HCT116 (cell line): ENCODE data around the gene VCPKMT. TPM values are rescaled to one million over a fixed set of nuclear protein-coding genes. Genes with fewer than 3 reads are reported as not detected.
A peak's percentile ranks its signal among the peaks of the same experiment; 100 is the strongest.

Experiments
- ATAC-seq: fragments of 200-7000 bp; cut with Tn5 transposase; 2 replicates; pipeline ENCODE4 v1.9.1; 2020; ENCODE audit warnings: mild to moderate bottlenecking, moderate library complexity
- BruUV-seq: library from RNA; stranded (reverse); fragments of 400-500 nt; replicated peaks from 2 replicates; lab custom pipeline; 2021; lab: Mats Ljungman, UMichigan
- CTCF ChIA-PET: fragments of 300-600 bp; sonication (Branson Sonifier 250); formaldehyde crosslinking; loops from one replicate; lab custom pipeline; 2021; ENCODE audit warnings: antibody characterized with exemption; lab: Charles Lee
- POLR2A ChIA-PET: fragments of 300-600, 350-600 bp; sonication (Branson Sonifier 250); formaldehyde crosslinking; loops from one replicate; lab custom pipeline; 2021; ENCODE audit warnings: antibody characterized with exemption; lab: Charles Lee
- RAD21 ChIA-PET, 2 experiments: fragments of 300-600 bp; sonication (Branson Sonifier 250); formaldehyde crosslinking; loops; one replicate each; lab custom pipeline; 2023; ENCODE audit warnings: low total read pairs in 2 of 2; ENCODE audit not compliant: uncharacterized antibody in 2 of 2, unreplicated experiment in 2 of 2, low non-redundant PET in 1 of 2; lab: Charles Lee
- DNase-seq: peaks from one replicate; pipeline ENCODE4 v3.0.0-alpha.2; 2010; ENCODE audit warnings: low read depth, low spot score
- H2AFZ ChIP-seq: fragments of 200-600 bp; shearing (Covaris generic), sonication (generic); 2 replicates; pipeline ENCODE4 v1.6.1; 2017; ENCODE audit warnings: low read depth, mixed run types, mixed read lengths, antibody characterized with exemption, low read length; ENCODE audit not compliant: poor library complexity, severe bottlenecking
- H3K27ac ChIP-seq: 2 replicates; pipeline ENCODE4 v1.5.1; 2012; ENCODE audit warnings: low read depth, low read length
- H3K27me3 ChIP-seq: fragments of 200-600 bp; sonication (generic); 2 replicates; pipeline ENCODE4 v1.6.1; 2016; ENCODE audit warnings: mixed run types, low read length, mixed read lengths; ENCODE audit not compliant: insufficient read depth
- H3K36me3 ChIP-seq, 2 experiments: fragments of 200-500 bp in 1 of 2; fragments of 200-600 bp in 1 of 2; sonication (Bioruptor generic) in 1 of 2; sonication (generic) in 1 of 2; 2 replicates each; pipeline versions ENCODE4 v1.5.1 to v1.6.1; 2014 to 2016; ENCODE audit warnings: low read length in 2 of 2, inconsistent platforms in 1 of 2, mixed read lengths in 1 of 2, mixed run types in 1 of 2; ENCODE audit not compliant: insufficient read depth in 2 of 2, control insufficient read depth in 1 of 2
- H3K4me1 ChIP-seq, 2 experiments: fragments of 200-600 bp in 1 of 2; sonication (generic) in 1 of 2; 2 replicates each; pipeline versions ENCODE4 v1.5.1 to v1.6.1; 2012 to 2017; ENCODE audit warnings: low read length in 2 of 2, inconsistent platforms in 1 of 2, mild to moderate bottlenecking in 1 of 2, mixed read lengths in 1 of 2, mixed run types in 1 of 2, moderate library complexity in 1 of 2; ENCODE audit not compliant: insufficient read depth in 2 of 2, control insufficient read depth in 1 of 2
- H3K4me2 ChIP-seq: fragments of 200-600 bp; sonication (generic); 2 replicates; pipeline ENCODE4 v1.6.1; 2017; ENCODE audit warnings: mixed run types, low read length, mixed read lengths
- H3K4me3 ChIP-seq, 2 experiments: fragments of 200-600 bp in 1 of 2; sonication (generic) in 1 of 2; replicated peaks in 1 of 2; 2 replicates each; pipeline ENCODE4 v1.5.1; 2011 to 2016; ENCODE audit warnings: low read length in 2 of 2, control low read depth in 1 of 2, low read depth in 1 of 2, mild to moderate bottlenecking in 1 of 2, mixed read lengths in 1 of 2, mixed run types in 1 of 2
- H3K79me2 ChIP-seq: fragments of 200-600 bp; sonication (generic); 2 replicates; pipeline ENCODE4 v1.6.1; 2017; ENCODE audit warnings: mild to moderate bottlenecking, mixed run types, low read length, moderate library complexity, mixed read lengths; ENCODE audit not compliant: insufficient read depth
- H3K9ac ChIP-seq: fragments of 200-600 bp; sonication (generic); 2 replicates; pipeline ENCODE4 v1.6.1; 2016; ENCODE audit warnings: low read length, mixed read lengths
- H3K9me2 ChIP-seq: fragments of 200-600 bp; sonication (generic), shearing (Covaris generic); 2 replicates; pipeline ENCODE4 v1.6.1; 2017; ENCODE audit warnings: mixed run types, mild to moderate bottlenecking, moderate library complexity; ENCODE audit not compliant: insufficient read depth
- H3K9me3 ChIP-seq, 2 experiments: fragments of 200-500 bp in 1 of 2; fragments of 200-600 bp in 1 of 2; sonication (Bioruptor generic) in 1 of 2; sonication (generic) in 1 of 2; 2 replicates each; pipeline ENCODE4 v1.6.1; 2014 to 2017; ENCODE audit warnings: low read length in 2 of 2, mixed read lengths in 2 of 2, inconsistent platforms in 1 of 2, low read depth in 1 of 2, mild to moderate bottlenecking in 1 of 2, mixed run types in 1 of 2, moderate library complexity in 1 of 2; ENCODE audit not compliant: control insufficient read depth in 1 of 2, insufficient read depth in 1 of 2
- H4K20me1 ChIP-seq: fragments of 200-600 bp; sonication (generic), shearing (Covaris generic); 2 replicates; pipeline ENCODE4 v1.6.1; 2017; ENCODE audit warnings: mixed run types, mild to moderate bottlenecking, moderate library complexity; ENCODE audit not compliant: insufficient read depth
- CBX3 ChIP-seq: IDR thresholded peaks from 2 replicates; pipeline ENCODE4 v1.6.1; 2012; ENCODE audit warnings: low read depth
- CTCF ChIP-seq, 3 experiments: fragments of 200-600 bp in 1 of 3; sonication (generic) in 1 of 3; IDR thresholded peaks in 2 of 3; conservative IDR thresholded peaks in 1 of 3; 2 replicates each; pipeline ENCODE4 v1.5.1; 2012 to 2017; ENCODE audit warnings: low read depth in 2 of 3, low read length in 2 of 3, antibody characterized with exemption in 1 of 3, borderline replicate concordance in 1 of 3, control low read depth in 1 of 3, mild to moderate bottlenecking in 1 of 3, mixed read lengths in 1 of 3, mixed run types in 1 of 3, moderate library complexity in 1 of 3; ENCODE audit not compliant: insufficient read depth in 1 of 3
- EGR1 ChIP-seq: IDR thresholded peaks from 2 replicates; pipeline ENCODE4 v1.6.1; 2012; ENCODE audit warnings: low read depth
- ELF1 ChIP-seq: IDR thresholded peaks from 2 replicates; pipeline ENCODE4 v1.6.1; 2012; ENCODE audit warnings: low read depth, borderline replicate concordance
- FOSL1 ChIP-seq: IDR thresholded peaks from 2 replicates; pipeline ENCODE4 v1.6.1; 2012; ENCODE audit warnings: low read depth
- POLR2A ChIP-seq: IDR thresholded peaks from 2 replicates; pipeline ENCODE4 v1.7.0; 2011; ENCODE audit warnings: borderline replicate concordance; ENCODE audit not compliant: insufficient read depth, insufficient read length; ENCODE audit errors: extremely low read depth
- POLR2AphosphoS5 ChIP-seq: IDR thresholded peaks from 2 replicates; pipeline ENCODE4 v1.6.1; 2011; ENCODE audit warnings: mild to moderate bottlenecking, low read depth, low read length, moderate library complexity
- RAD21 ChIP-seq: IDR thresholded peaks from 2 replicates; pipeline ENCODE4 v1.6.1; 2012; ENCODE audit warnings: low read depth, mild to moderate bottlenecking
- SIN3A ChIP-seq: IDR thresholded peaks from 2 replicates; pipeline ENCODE4 v1.6.1; 2012; ENCODE audit warnings: low read depth
- SP1 ChIP-seq: IDR thresholded peaks from 2 replicates; pipeline ENCODE4 v1.6.1; 2012; ENCODE audit warnings: low read depth
- SRF ChIP-seq: IDR thresholded peaks from 2 replicates; pipeline ENCODE4 v1.6.1; 2012; ENCODE audit warnings: low read depth
- ZFX ChIP-seq: fragments of 450-650 bp; IDR thresholded peaks from 2 replicates; pipeline ENCODE4 v1.6.1; 2017
- ZNF274 ChIP-seq: fragments of 200-500 bp; sonication (Bioruptor generic); IDR thresholded peaks from 2 replicates; pipeline ENCODE4 v1.6.1; 2014; ENCODE audit warnings: mild to moderate bottlenecking, low read depth, low read length, inconsistent platforms
- intact Hi-C: fragments of 100-400 bp; cut with micrococcal nuclease; formaldehyde crosslinking; loops from 2 replicates; pipeline ENCODE4 v1.10.0; 2022
- total RNA-seq: library from RNA; stranded (reverse); gene quantifications from one replicate; pipeline ENCODE4 v1.2.1, GENCODE V29; 2021; ENCODE audit not compliant: unreplicated experiment
- TF ChIP-seq, protein P1 (sequence below): IDR thresholded peaks from 2 replicates; pipeline ENCODE4 v1.6.1; 2012

The VCPKMT gene
- total RNA-seq, 1 experiment from 2014 or later, result 9.7 TPM

DNA sequence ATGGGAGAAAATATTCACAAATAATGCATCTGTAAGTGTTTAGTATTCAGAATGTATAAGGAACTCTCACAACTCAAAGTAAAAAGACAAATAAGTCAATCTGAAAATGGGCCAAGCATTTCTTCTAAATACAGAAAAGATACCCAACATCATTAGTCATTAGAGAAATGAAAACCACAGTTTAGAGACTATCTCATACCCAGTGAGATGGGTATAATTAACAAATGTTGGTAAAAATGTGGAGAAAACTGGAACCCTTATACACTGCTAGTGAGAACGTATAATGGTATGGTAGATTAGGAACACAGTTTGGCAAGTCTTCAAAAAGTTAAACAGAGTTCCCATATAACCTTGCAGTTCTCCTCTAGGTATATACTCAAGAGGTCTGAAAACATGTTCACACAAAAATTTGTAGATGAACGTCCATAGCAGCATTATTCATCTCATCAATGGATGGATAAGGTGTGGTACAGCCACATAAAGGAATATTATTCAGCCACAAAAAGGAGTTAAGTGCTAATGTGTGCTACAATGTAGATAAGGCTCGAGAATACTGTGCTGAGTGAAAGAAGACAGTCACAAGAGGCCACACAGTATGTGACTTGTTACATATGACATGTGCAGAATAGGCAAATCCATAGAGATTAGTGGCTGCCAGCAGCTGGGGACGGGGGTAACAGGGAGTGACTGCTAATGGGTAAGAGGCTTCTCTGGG lies 5.9 kb downstream of the VCPKMT start:
- no peak overlapping the region for H3K4me2 ChIP-seq
- H3K9ac ChIP-seq, result no peak overlapping the region
- peaks cover 34 to 45% of the 10 kb centered on the region in 2 experiments for H3K36me3 ChIP-seq
- peaks cover 41% of the 10 kb centered on the region for H3K79me2 ChIP-seq
- ChIA-PET RAD21 (no interaction called here), POLR2A (no interaction called here), CTCF (no interaction called here)
- H3K9me3 ChIP-seq, result no peaks in the 10 kb centered on the region
- no peak for DNase-seq
- TF ChIP-seq, protein P1, sequence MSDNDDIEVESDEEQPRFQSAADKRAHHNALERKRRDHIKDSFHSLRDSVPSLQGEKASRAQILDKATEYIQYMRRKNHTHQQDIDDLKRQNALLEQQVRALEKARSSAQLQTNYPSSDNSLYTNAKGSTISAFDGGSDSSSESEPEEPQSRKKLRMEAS, result no peak
- TF ChIP-seq CBX3 (no peak), SRF (no peak), ZFX (no peak), POLR2A (no peak), FOSL1 (no peak), ELF1 (no peak), SIN3A (no peak), POLR2AphosphoS5 (no peak), ZNF274 (no peak), EGR1 (no peak), SP1 (no peak)
- no peak overlapping the region for H3K4me3 ChIP-seq
- no TSS peak for BruUV-seq
- H3K4me1 ChIP-seq, result peaks cover 3% of the 10 kb centered on the region in 2 experiments
- ATAC-seq, result no peak
- H4K20me1 ChIP-seq, result no peaks in the 10 kb centered on the region
- no peaks in the 10 kb centered on the region for H3K9me2 ChIP-seq
- H3K27ac ChIP-seq, result no peak overlapping the region
- intact Hi-C loops, result no loop called here
- no peak overlapping the region for H2AFZ ChIP-seq
- no peaks in the 10 kb centered on the region for H3K27me3 ChIP-seq

GRCh38 chr14:50109342-50109741 lies 7.0 kb downstream of the VCPKMT start:
- BruUV-seq, result no TSS peak
- Histone ChIP-seq H3K27me3 (no peaks in the 10 kb centered on the region), H4K20me1 (no peaks in the 10 kb centered on the region), H3K9me3 (no peaks in the 10 kb centered on the region), H2AFZ (no peak overlapping the region), H3K36me3 (peaks cover 27 to 41% of the 10 kb centered on the region in 2 experiments), H3K4me1 (peaks cover 0 to 4% of the 10 kb centered on the region in 2 experiments; a peak in 1 of 4 replicates), H3K4me3 (no peak overlapping the region), H3K79me2 (peaks cover 30% of the 10 kb centered on the region), H3K4me2 (no peak overlapping the region), H3K9ac (no peak overlapping the region), H3K27ac (no peak overlapping the region), H3K9me2 (no peaks in the 10 kb centered on the region)
- RAD21 ChIA-PET, result no interaction called here
- intact Hi-C loops, result loop anchor here (5.0 kb wide), 2 partner anchors 107 to 423 kb away; partner anchors contain the start of gene MAP4K5
- POLR2A ChIA-PET, result no interaction called here
- CTCF ChIA-PET, result interaction anchor here (1.0 kb wide), 2 partner anchors 243 to 248 kb away, joined by 3 to 4 read pairs; no protein-coding TSS in a partner anchor
- ATAC-seq, result peak; percentile 46; the same call in 1 of the 2 replicates
- TF ChIP-seq CTCF (IDR thresholded peaks at IDR 0.05 in 2 of 3, conservative IDR thresholded peaks at IDR 0.05 in 1 of 3; ENCODE audit: borderline replicate concordance in 1 of 3, insufficient read depth in 1 of 3, low read depth in 2 of 3, low read length in 2 of 3), result peak in 2 of 3 experiments; percentile 43 to 50; a peak in 3 of 6 replicates
- peak; percentile 25; the same call in 1 of the 2 replicates for TF ChIP-seq RAD21
- no peak for TF ChIP-seq ELF1
- peak; percentile 4 for DNase-seq
